ENCODE results near the gene RFC5.
A peak's percentile ranks its signal among the peaks of the same experiment; 100 is the strongest.
"Not testable (repeated sequence)": the region's sequence is repeated elsewhere in the genome, so short reads cannot be mapped to it uniquely, and the experiment has no call there.

The RFC5 gene, protein sequence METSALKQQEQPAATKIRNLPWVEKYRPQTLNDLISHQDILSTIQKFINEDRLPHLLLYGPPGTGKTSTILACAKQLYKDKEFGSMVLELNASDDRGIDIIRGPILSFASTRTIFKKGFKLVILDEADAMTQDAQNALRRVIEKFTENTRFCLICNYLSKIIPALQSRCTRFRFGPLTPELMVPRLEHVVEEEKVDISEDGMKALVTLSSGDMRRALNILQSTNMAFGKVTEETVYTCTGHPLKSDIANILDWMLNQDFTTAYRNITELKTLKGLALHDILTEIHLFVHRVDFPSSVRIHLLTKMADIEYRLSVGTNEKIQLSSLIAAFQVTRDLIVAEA

DNA sequence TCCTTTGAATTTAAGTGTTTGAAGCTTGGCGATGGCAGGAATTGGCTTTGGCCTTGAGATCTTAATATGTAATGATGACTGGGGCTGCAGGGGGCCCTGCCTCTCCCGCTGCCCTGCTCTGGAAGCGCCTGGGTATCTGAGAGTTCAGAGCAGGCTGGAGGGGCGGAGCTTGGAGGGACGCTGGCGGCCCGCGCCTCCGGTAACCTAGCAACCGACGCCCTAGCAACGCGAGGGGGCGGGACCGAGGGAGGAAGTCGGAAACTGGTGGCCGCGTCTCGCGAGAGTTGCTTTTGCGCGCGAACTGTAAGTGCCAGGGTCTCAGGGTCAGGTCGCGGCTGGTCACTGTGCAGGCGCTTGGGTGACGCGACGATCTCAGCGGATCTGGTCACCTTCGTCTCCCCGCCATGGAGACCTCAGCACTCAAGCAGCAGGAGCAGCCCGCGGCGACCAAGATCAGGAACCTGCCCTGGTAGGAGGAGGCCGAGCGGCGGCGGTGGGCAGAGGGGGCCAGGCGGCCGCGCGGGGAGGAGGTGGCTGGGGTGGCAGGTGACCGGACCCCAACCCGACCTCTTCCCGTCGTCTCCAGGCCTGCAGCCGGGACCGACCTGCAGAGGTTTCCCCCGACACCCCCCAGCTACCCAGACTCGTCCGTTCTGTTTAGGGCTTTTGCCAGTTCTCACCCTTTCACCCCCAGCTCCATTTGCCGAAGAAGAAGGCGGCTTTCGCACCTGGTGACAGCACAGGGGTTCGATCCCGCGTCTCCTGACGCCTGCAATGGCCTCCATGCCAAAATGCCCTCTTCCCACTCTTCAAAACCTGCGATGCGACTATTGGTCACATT is at the start of gene RFC5:
Gene RFC5 (plus strand): TSS at position 280 of the 841 bp plus-strand sequence. CDS start 125 bp downstream, at position 405.
- peak; percentile 99 for DNase-seq

DNA sequence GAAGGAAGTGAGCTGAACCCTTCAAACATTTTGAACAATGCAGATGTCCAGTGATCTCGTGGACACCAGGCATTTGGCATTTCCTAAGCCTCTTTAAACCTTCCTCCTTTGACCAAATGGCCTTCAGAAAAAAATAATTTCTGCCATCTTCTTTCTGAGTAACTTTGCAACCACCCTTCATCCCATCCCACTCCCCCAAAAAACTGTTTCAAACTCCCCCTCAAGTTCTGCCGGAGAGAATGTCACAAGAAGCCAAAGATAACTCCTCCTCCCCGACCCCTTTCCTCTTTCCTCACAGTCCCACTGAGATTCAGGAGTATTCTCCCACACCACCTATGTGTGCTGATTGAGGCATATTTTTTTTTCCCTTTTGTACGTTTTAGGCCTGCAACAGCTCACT is 49.5 kb upstream of the RFC5 start:
- no peak for DNase-seq

DNA sequence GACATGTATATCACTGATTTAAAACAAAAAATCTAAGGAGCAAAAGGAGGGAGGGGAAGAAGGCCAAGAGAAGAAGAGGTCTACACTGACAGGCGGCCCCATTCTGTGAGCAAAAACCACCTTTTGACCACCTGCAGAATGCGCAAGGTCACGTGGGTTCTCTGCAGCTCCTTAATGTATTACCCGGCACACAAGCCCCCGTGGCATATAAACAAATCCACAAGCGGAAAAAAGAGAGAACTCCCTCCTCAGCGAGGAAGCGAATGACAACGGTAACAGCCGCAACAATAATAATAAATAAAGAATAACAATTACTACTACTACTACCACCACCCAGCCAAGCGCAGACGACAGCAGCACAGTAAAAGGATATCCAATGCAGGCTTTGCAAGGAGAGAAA is 49.0 kb upstream of the RFC5 start:
- no peak for DNase-seq

DNA sequence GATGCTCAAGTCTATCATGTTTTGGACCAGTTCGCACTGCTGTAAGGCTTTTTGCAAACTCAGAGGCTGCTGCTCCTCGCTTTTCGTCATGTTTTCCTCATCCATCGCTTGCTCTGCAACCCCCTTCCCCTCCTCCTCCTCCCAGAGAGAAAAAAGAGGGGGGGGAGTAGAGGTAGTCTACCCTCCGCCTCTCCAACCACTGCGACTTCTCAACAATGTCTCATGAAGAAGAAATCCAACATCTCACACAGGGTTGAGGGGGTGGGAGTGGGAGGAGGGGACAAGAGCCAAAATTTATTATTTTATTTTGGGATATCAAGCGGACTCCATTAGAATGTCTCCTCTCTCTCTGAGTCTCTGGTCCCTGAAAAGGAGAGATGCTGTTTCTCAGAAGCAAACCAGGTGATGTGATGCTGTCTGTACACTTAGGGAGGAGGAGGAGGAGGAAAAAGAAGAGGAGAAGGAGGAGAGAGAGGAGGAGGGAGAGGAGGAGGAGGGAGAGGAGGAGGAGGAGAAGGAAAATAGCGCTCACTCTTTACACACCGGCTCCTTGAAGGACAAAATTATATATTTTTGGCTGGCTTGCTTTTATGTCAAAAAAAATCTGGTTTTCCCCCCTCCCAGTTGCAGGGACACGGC is 48.2 kb upstream of the RFC5 start:
- DNase-seq, result no peak

DNA sequence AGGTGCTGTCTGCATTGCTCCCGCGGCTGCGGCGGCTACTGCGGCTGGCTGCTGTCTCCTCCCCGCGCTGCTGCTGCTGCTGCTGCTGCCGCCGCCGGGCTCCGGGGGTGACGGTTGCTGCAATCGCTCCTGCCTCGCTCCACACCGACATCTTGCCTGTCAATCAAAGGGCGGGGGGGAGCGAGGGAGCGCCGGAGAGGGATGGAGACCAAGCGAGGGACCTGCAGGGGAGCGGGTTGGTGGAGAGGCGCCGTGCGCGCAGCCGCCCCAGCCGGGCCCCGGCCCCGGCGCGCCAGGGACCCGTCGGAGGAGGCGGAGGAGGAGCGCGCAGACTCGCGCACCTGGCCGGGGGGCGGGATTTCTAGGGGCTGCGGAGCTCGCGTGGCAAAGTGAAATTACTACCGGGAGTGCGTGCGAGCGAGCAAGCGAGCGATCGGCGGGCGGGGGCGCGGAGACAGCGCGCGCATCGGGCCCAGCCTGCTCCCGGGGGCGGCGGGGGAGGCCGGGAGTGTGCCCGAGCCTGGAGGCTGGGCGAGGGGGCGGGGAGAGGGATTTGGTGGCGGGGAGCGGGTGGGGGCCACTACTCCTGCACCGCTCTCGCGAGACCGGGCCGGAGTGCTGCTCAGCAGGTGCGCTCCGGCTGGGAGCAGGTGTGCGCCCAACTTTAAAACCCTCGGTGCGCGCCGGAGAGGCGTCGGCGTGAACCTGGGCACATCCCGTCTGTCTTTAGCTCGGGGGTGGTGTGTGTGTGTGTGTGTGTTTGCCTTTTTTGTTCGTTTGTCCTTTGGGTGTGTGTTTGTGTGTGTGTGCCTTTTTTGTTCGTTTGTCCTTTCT is 47.5 kb upstream of the RFC5 start, which contains the start of gene KSR2:
Gene KSR2 (minus strand): TSS at position 165 of the 834 bp plus-strand sequence. CDS start 735 bp downstream, outside the sequence.
- peak; percentile 80 for DNase-seq

DNA sequence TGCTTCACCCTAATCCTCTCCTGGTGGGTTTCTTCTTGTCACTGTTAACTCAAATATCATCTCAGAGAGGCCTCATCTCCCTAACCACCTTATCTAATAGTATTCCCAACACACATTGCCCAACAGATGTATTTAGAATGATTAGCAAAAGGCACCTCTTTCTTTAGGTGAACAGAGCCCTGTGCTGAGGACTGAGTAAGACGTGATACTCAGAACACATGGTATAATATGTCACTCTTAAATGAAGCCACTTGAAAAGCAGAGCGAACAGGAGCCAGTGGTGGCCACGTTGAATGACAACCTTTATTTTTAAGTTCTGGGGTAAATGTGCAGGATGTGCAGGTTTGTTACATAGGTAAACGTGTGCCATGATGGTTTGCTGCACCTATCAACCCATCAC is 46.2 kb upstream of the RFC5 start:
- no peak for DNase-seq

DNA sequence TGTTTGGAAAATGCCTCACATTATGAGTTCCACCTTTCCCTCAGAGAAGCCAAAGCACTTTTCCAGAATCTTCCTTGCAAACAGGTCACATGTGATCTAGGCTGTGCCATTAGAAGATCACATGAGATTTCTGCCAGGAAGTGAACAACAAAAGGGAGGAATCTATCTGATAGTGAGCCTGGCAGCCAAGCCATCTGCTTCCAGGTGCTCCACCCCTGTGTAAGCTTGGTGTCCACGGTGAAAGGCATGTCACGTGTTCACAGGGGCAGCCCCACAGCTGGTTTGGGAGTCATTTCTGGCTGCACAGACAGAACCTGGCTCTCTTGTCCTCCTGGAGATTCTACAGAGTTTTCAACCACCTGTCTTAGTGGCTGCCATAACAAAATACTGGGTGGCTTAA is 44.2 kb upstream of the RFC5 start:
- DNase-seq, result no peak

DNA sequence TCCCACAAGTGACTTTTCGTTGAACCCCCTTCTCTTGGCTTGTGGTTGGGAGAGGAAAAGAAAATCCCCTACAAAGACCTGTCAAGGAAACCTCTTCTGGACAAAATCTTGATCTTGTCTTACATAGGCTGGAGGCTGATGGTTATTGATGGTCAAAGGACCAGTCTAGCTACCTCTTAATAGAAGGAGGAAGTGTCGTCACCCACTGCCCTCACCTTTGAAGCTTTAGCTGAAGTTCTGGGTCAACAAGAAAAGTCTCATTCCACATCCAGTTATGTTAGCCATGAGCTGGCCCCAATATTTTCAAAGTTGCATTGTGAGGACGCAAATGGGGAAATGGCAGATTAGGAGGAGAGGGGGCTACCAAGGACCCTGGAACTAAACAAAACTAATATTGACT is 41.5 kb upstream of the RFC5 start:
- DNase-seq, result no peak

DNA sequence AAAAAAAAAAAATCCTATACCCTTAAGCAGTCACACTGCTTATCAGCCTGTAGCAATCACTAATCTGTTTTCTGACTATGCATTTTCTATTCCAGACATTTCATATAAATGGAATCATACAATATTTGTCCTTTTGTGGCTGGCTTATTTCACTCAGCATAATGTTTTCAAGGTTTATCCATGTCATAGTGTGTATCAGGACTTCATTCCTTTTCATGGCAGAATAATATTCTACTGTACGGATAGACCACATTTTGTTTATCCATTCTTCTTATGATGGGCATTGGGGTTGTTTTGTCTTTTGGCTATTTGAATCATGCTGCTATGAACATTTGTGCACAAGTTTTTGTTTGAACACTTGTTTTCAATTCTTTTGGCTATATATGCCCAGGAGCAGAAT is 39.1 kb upstream of the RFC5 start:
- DNase-seq, result no peak

DNA sequence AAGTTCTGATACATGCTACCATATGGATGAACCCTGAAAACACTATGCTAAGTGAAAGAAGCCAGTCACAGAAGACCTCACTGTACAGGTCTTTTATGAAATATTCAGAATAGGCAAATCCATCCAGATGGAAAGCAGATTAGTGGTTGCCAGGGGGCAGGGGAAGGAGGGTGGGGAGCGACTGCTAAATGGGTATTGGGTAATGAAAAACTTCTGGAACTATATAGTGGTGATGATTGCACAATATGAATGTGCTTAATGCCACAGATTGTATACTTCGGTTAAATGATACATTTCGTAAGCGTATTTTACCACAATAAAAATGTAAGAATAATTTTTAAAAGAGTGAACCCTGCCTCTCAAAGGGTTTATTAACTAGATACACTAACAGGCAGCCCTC is 35.9 kb upstream of the RFC5 start:
- no peak for DNase-seq

DNA sequence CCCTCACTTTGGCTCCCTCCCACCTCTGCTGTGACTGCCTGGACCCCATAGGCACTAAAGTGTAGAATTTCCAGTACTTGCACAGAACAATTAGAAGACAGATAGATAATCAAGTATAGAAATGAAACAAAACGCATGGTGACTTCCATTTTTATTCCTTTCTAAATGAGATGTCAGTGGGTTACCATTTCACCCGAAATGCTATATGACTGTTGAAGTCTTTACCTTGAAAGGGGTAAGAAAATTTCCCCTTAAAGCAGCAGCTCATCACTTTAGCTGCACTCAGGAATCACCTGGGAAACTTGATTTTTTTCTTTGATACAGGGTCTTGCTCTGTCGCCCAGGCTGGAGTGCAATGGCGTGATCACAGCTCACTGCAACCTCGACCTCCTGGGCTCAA is 35.2 kb upstream of the RFC5 start:
- DNase-seq, result no peak

DNA sequence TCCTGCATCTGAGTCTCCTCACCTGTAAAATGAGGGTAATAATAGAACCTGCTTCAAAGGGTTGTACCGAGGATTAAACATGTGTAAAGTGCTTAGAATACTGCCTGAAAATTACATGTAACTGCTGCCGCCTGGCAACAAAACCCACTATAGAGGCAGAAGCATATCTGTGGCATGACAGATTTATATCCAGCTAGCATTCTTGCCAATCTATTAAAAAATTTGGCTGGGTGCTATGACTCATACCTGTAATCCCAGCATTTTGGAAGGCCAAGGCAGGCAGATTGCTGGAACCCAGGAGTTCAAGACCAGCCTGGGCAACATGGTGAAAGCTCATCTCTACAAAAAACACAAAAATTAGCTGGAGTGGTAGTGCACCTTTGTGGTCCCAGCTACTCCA is 31.3 kb upstream of the RFC5 start:
- no peak for DNase-seq

DNA sequence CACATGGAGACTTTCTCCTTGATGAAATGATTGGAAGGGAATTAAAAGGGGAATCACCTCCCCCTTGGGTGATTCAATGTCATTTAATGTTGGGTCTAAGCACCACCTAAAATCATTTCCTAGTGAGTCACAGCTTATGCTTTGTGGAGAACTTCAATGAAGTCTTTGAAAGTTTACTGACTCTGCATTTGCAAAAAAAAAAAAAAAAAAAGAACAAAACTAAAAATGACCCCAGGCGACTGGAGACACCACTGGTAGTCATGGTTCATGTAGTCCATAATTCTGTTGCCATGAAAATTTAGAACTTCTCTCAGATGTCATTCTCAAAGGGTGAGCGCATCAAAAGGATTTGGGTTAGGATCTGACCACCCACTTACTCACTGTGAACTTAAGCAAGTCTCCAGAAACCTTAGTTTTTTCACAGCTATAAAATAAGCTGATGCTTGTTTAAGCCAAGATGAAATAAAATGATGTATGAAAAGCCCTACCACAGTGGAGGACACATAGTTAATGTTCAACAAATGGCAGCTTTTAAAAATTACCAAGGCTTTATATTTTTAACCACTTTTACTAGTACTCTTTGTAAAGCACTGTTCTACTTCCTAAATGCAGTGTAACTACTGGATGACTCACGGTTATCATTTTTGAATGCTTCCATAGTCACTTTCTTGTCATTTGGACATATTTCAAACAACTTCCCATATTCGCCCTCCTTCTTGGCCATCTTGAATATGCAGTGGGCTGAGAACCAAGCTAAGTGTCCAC is 29.6 kb upstream of the RFC5 start:
- no peak for DNase-seq

DNA sequence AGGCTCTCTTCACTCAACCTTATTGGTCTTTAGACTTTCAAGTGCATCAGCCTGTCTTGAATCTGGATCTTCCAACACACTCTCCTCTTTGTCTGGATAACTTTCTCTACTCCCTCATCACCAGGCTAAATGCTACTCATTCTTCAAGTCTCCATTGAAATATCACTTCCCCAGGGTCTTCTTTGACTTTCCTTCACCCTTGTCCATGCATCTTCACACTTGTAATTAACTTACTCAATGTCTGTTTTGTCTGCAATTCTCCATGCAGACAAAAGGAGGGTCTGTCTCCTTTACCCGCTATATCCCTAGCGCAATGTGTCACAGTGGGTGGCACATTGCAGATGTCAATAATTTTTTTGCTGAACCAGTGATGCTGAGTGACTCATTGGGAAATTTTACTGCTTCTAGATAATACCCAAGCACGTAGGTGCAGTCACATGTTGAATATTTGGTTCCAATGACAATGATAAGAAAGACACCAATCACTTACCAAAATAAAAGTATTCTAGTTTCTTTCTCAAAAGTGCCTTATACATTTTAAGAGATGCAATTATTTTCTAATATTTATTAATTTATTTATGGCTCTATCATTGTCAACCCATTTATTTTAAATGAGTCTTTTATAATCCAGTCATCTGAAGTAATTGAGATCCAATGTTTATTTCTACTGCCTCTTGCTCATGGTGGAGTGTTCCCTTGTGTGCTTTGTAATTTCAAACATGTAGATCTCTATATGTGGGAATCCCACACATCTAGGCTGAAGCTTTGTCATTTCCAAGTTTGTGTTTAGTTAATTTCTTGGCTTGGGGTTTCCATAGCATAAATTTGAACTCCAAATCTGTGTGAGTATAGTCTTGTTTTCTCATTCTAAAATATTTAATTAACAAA is 21.7 kb upstream of the RFC5 start:
- no peak for DNase-seq

DNA sequence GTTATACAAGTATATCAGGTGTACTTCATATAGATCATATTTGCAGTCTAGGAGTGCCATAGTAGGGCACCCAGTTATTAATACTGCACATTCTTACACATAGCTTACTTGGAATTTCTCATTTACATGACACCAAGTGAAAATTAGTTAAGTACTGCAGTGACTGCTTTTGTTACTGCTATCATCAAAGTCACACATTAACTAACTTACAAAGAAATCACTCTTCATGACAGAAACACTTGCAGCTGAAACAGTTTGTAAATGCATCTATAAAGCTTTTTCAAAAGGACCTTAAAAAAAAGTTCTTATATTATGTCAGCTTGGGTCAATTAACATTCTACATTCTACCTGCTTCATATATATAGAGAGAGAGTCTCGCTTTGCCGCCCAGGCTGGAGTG is 17.8 kb upstream of the RFC5 start:
- DNase-seq, result no peak

DNA sequence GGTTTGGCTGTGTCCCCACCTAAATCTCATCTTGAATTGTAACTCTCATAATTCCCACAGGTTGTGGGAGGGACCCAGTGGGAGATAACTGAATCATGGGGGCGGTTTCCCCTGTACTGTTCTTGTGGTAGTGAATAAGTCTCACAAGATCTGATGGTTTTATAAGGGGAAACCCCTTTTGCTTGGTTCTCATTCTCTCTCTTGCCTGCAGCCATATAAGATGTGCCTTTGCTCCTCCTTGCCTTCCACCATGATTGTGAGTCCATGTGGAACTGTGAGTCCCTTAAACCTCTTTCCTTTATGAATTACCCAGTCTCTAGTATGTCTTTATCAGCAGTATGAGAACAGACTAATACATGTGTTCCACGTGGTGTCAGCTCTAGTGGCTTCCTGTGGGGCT is 16.7 kb upstream of the RFC5 start:
- DNase-seq, result not testable (repeated sequence)

DNA sequence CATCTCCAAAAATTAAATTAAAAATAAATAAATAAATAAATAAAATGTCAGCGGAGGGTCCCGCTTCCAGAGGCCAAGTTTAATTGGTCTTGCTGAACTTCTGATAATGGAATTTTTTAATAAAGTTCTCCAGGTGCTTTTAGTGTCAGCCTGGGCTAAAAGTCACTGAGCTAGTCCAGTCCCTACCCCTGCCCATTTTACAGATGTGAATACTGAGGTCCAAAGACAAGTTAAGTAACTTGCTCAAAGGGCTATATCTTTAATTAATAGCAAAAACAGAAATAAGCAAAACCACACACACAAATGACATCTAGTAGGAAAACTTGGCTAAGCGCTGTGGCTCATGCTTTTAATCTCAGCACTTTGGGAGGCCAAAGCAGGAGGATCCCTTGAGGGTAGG is 5.6 kb upstream of the RFC5 start:
- no peak for DNase-seq

DNA sequence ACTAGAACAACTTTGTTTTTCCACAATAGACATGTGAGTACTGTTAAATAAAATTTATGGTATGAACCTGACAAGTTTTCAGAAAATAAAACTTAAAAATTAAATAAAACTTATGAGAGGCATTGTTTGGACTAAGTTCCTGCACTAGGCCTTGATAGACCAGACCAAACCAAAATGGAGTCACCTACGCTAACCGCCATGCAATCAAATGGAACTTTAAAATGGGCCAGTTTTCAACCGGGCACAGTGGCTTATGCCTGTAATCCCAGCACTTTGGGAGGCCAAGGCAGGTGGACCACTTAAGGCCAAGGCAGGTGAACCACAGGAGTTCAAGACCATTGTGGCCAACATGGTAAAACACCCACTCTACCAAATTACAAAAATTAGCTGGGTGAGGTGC is 5.1 kb upstream of the RFC5 start:
- no peak for DNase-seq

DNA sequence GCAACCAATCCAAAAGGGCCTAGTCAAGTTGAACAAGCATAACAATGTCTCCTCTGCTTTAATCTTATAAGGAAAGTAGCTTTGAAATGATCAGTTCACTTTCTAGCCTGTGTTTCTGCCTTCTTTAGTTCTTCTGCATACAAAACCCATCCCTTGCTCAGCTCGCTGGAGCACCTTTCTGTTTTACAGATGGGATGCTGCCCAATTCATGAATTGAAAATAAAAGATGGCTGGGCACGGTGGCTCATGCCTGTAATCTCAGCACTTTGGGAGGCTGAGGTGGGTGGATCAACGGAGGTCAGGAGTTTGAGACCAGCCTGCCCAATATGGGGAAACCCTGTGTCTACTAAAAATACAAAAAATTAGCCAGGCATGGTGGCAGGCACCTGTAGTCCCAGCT is 4.5 kb upstream of the RFC5 start:
- DNase-seq, result no peak

DNA sequence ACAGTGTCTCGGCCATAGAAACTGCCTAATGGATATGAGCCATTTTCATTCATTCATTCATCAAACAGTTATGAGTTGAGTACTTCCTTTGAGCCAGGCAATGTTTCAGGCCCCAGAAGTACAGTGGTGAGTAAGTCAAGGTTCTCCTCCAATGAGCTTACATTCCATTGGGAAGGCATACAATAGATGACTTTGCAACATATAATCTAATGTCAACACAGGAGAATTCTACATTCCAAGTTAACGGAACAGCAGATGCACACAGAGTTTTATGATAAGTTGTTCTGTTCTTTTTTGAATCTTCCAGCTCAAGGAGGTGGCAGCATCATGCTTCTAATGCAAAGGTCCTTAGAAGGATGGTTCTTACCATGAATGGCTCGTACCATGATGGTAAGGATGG is 3.2 kb upstream of the RFC5 start:
- DNase-seq, result no peak

DNA sequence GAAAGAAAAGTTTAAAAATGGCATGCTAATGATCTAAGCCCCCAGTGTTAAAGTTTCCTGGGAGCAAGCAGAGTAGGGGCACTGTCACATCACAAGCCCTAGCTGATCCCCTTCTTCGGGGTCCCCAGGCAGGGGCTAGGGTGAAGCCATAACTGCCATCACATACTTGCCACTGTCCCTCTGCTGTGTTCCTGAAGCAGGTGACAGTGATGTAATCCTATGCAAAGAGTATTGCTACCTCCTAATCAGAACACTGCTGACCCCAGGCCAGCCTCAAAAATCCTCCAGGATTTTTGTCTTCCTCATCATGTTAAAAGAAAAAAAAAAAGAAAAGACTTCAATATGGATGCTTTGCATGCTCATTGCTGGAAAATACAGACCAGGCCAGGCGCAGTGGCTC is 1.2 kb upstream of the RFC5 start:
- DNase-seq, result no peak
